ENCODE measurements around the gene PRAMEF12. TPM values are rescaled to one million over a fixed set of nuclear protein-coding genes. Genes with fewer than 3 reads are reported as not detected.

Gene PRAMEF12
- total RNA-seq, 1 donor from 2014 or later = not detected

DNA sequence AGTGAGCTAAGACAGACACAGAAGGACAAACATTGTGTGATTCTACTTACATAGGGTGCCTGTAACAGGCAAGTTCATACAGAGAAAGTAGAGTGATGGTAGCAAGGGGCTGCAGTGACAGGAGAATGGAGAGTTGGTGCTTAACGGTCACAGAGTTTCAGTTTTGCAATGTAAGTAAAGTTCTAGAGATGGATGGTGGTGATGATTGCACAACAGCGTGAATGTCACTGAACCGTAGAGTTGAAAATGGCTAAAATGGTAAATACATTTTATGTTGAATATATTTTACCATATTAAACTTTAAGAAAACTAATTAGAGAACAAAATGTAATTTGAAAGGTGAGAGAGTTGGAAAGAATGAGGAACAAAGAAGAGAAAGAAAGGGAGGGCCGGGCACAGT lies 18.8 kb upstream of the PRAMEF12 start:
- ATAC-seq (no peak), DNase-seq (no peak)
- TF ChIP-seq, protein P1, sequence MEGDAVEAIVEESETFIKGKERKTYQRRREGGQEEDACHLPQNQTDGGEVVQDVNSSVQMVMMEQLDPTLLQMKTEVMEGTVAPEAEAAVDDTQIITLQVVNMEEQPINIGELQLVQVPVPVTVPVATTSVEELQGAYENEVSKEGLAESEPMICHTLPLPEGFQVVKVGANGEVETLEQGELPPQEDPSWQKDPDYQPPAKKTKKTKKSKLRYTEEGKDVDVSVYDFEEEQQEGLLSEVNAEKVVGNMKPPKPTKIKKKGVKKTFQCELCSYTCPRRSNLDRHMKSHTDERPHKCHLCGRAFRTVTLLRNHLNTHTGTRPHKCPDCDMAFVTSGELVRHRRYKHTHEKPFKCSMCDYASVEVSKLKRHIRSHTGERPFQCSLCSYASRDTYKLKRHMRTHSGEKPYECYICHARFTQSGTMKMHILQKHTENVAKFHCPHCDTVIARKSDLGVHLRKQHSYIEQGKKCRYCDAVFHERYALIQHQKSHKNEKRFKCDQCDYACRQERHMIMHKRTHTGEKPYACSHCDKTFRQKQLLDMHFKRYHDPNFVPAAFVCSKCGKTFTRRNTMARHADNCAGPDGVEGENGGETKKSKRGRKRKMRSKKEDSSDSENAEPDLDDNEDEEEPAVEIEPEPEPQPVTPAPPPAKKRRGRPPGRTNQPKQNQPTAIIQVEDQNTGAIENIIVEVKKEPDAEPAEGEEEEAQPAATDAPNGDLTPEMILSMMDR (IDR thresholded peaks at IDR 0.05) = no peak
- Histone ChIP-seq H3K27me3 (ENCODE audit: low read depth) (peaks cover 11% of the 10 kb centered on the region), H3K4me3 (no peak overlapping the region), H3K36me3 (no peaks in the 10 kb centered on the region), H3K4me1 (no peaks in the 10 kb centered on the region), H3K9me3 (no peaks in the 10 kb centered on the region), H3K27ac (no peak overlapping the region)
- intact Hi-C loops (cut with DNase I) = no loop called here

DNA sequence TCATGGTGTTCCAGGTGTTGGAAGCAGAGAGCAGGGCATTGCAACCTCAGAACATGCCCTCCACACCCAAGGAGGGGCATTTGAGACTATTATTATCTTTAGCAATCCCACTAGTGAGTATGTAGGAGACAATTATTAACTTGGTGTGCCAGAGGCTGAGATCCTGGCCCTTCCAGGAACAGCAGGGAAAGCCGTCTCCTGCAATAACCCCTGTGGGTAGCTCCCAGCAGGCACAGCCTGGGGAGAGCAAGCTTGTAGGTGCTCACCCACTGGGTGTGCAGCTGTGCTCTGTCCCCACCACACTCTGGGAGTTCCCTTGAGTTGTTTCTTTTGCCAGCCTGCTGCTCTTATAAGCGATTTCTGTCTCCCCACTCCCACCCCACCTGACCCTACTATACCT lies 17.3 kb upstream of the PRAMEF12 start:
- ATAC-seq = no peak

DNA sequence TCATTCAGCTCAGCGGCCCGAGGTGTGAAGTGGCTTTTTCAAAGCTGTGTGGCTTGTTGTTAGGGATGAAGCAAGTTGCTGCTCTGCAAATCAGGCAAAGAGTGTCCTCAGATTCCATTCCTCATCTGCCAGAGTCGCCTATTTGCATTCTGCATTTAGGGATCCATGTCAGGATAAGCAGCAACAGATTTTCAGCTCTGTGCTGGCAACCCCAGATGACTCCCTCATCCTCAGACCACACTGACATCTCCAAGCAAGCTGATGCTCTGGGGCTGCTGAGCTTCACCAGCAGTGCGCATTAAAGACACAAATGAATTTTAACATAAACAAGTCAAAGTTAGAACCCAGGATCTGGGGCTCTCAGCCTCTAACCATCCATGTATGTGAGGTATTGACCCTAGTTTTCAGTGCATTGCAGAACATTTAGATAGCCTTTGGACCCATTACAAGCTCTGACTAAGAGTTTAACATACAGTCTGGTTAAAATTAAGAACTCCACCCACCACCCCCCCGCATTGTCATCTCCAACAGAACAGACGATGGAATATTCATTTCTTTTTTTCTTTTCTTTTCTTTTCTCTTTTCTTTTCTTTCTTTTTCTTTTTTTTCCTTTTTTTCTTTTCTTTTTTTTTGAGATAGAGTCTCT lies 16.6 kb upstream of the PRAMEF12 start:
- DNase-seq (no peak), ATAC-seq (no peak)
- Histone ChIP-seq H3K27me3 (ENCODE audit: low read depth) (peaks cover 11% of the 10 kb centered on the region), H3K36me3 (no peaks in the 10 kb centered on the region), H3K4me1 (no peaks in the 10 kb centered on the region), H3K4me3 (no peak overlapping the region), H3K9me3 (no peaks in the 10 kb centered on the region), H3K27ac (no peak overlapping the region)
- TF ChIP-seq, protein P1 (IDR thresholded peaks at IDR 0.05) = no peak
- intact Hi-C loops (cut with DNase I) = no loop called here

More for the DNA sequence above, 17.3 kb upstream of the PRAMEF12 start:
- TF ChIP-seq, protein P1 (IDR thresholded peaks at IDR 0.05) = no peak
- Histone ChIP-seq H3K4me3 (no peak overlapping the region), H3K27ac (no peak overlapping the region), H3K4me1 (no peaks in the 10 kb centered on the region), H3K36me3 (no peaks in the 10 kb centered on the region), H3K9me3 (no peaks in the 10 kb centered on the region), H3K27me3 (ENCODE audit: low read depth) (peaks cover 11% of the 10 kb centered on the region)
- intact Hi-C loops (cut with DNase I) = no loop called here
- no peak for DNase-seq

DNA sequence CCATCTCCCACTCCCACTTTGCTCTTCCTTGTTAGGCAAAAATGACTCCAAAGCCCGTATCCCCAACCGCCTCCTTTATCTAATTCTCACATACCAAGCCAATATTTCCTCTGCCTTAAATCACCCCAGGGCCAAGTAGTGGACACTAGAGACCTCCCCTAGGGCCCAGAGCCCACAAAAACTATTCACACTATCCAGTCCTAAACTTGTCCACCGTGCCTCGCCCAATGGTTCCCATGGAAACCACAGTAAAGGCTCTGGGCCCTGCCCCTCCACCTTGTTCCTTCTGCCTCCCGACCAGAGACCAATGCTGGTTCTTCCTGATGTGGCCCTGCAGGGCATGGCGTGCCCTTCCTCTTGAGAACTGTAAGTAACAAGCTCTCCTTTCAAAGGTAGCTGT lies 15.7 kb upstream of the PRAMEF12 start:
- H3K36me3 ChIP-seq = no peaks in the 10 kb centered on the region
- TF ChIP-seq, protein P1 (IDR thresholded peaks at IDR 0.05) = no peak
- intact Hi-C loops (cut with DNase I) = no loop called here
- no peaks in the 10 kb centered on the region for H3K9me3 ChIP-seq
- no peak overlapping the region for H3K4me3 ChIP-seq
- H3K4me1 ChIP-seq = no peaks in the 10 kb centered on the region
- no peak overlapping the region for H3K27ac ChIP-seq
- ATAC-seq (no peak), DNase-seq (no peak)
- peaks cover 11% of the 10 kb centered on the region for H3K27me3 ChIP-seq (ENCODE audit: low read depth)

DNA sequence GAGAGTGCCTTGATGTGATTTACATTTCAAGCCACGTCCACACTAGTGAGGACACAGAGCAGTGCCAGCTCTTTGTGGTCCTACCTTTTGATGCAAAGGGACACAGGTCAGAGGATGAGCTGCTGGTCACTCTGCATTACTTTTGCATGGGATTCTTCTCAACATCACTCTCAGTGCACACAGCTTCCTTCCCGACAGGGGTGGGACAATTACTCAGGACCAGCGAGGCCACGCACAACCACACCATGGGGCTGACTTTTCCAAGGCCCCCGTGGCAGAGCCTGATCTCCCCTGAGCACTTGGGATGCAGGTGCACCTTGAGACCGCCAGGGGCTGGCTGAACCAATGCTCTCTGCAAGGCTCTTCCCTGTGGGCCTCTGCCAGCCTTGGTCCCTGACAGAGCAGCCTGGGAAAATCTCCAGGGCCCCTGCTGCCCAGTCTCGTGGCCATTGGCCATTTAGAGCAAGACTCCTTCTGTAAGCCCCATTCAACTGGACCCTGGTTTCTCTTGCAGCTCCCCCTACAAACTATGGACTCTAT lies 13.2 kb upstream of the PRAMEF12 start:
- no peaks in the 10 kb centered on the region for H3K36me3 ChIP-seq
- H3K9me3 ChIP-seq = no peaks in the 10 kb centered on the region
- no peak overlapping the region for H3K4me3 ChIP-seq
- H3K27ac ChIP-seq = no peak overlapping the region
- intact Hi-C loops (cut with DNase I) = no loop called here
- TF ChIP-seq, protein P1 (IDR thresholded peaks at IDR 0.05) = no peak
- no peaks in the 10 kb centered on the region for H3K4me1 ChIP-seq
- H3K27me3 ChIP-seq (ENCODE audit: low read depth) = peaks cover 6% of the 10 kb centered on the region
- ATAC-seq (no peak), DNase-seq (no peak)

All from lower lobe of right lung (tissue), 2 donors.